Measurements from ENCODE around the gene GLI3.

- TF ChIP-seq, protein P1, sequence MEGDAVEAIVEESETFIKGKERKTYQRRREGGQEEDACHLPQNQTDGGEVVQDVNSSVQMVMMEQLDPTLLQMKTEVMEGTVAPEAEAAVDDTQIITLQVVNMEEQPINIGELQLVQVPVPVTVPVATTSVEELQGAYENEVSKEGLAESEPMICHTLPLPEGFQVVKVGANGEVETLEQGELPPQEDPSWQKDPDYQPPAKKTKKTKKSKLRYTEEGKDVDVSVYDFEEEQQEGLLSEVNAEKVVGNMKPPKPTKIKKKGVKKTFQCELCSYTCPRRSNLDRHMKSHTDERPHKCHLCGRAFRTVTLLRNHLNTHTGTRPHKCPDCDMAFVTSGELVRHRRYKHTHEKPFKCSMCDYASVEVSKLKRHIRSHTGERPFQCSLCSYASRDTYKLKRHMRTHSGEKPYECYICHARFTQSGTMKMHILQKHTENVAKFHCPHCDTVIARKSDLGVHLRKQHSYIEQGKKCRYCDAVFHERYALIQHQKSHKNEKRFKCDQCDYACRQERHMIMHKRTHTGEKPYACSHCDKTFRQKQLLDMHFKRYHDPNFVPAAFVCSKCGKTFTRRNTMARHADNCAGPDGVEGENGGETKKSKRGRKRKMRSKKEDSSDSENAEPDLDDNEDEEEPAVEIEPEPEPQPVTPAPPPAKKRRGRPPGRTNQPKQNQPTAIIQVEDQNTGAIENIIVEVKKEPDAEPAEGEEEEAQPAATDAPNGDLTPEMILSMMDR (conservative IDR thresholded peaks at IDR 0.05 in 1 of 2, IDR thresholded peaks at IDR 0.05 in 1 of 2; ENCODE audit: extremely low read depth in 1 of 2, insufficient read depth in 1 of 2, low read depth in 1 of 2, low read length in 2 of 2) = no peak
- TF ChIP-seq EZH2 (IDR thresholded peaks at IDR 0.05; ENCODE audit: borderline replicate concordance, low read length) = no peak
These were observed 213.7 kb downstream of the GLI3 start for GRCh38 chr7:42023262-42023661.
